WTC11 (cell line): ENCODE data around the gene CAPSL. TPM values are rescaled to one million over a fixed set of nuclear protein-coding genes. Genes with fewer than 3 reads are reported as not detected.

Experiments used
- ATAC-seq: fragments of 200-7000 bp; cut with Tn5 transposase; 2 replicates; pipeline ENCODE4 v1.10.0; 2021; ENCODE audit warnings: mild to moderate bottlenecking, moderate library complexity
- CTCF ChIA-PET: fragments of 300-600 bp; sonication (Branson Sonifier 250); formaldehyde crosslinking; loops from one replicate; lab custom pipeline; 2021; ENCODE audit warnings: antibody characterized with exemption; lab: Charles Lee
- POLR2A ChIA-PET: fragments of 350-600 bp; sonication (Branson Sonifier 250); formaldehyde crosslinking; loops from one replicate; lab custom pipeline; 2021; ENCODE audit warnings: antibody characterized with exemption; lab: Charles Lee
- DNase-seq: peaks from one replicate; pipeline ENCODE4 v3.0.0; 2021; ENCODE audit warnings: low spot score
- H3K27ac Mint-ChIP-seq: 2 replicates; pipeline ENCODE4 v1.8.0; 2021; ENCODE audit warnings: mixed read lengths
- H3K27me3 Mint-ChIP-seq: 2 replicates; pipeline ENCODE4 v1.8.0; 2021; ENCODE audit warnings: low read depth, mild to moderate bottlenecking, moderate library complexity, mixed read lengths
- H3K36me3 Mint-ChIP-seq: 2 replicates; pipeline ENCODE4 v1.8.0; 2021; ENCODE audit warnings: mixed read lengths
- H3K4me1 Mint-ChIP-seq: 2 replicates; pipeline ENCODE4 v1.8.0; 2022; ENCODE audit warnings: mixed read lengths
- H3K4me3 Mint-ChIP-seq: 2 replicates; pipeline ENCODE4 v1.8.0; 2021; ENCODE audit warnings: mild to moderate bottlenecking, moderate library complexity, mixed read lengths
- H3K9me3 Mint-ChIP-seq: 2 replicates; pipeline ENCODE4 v1.8.0; 2021; ENCODE audit warnings: mixed read lengths
- ARID4B ChIP-seq: sonication (generic); formaldehyde crosslinking; IDR thresholded peaks from 2 replicates; pipeline ENCODE4 v1.8.0; 2023; ENCODE audit warnings: missing genetic modification reagents, mild to moderate bottlenecking, borderline replicate concordance
- ATF3 ChIP-seq: sonication (generic); formaldehyde crosslinking; conservative IDR thresholded peaks from 2 replicates; pipeline ENCODE4 v1.8.1; 2022; ENCODE audit warnings: mild to moderate bottlenecking, missing genetic modification reagents
- E2F5 ChIP-seq: sonication (generic); formaldehyde crosslinking; IDR thresholded peaks from 2 replicates; pipeline ENCODE4 v1.8.1; 2022; ENCODE audit warnings: mild to moderate bottlenecking, moderate library complexity, missing genetic modification reagents
- FOXJ3 ChIP-seq: sonication (generic); formaldehyde crosslinking; IDR thresholded peaks from 2 replicates; pipeline ENCODE4 v1.9.0; 2021; ENCODE audit warnings: missing genetic modification reagents, mild to moderate bottlenecking, borderline replicate concordance
- GABPB1 ChIP-seq: sonication (generic); formaldehyde crosslinking; IDR thresholded peaks from 2 replicates; pipeline ENCODE4 v1.8.1; 2023; ENCODE audit warnings: mild to moderate bottlenecking, missing genetic modification reagents
- IRF2 ChIP-seq: sonication (generic); formaldehyde crosslinking; IDR thresholded peaks from 2 replicates; pipeline ENCODE4 v1.8.0; 2022; ENCODE audit warnings: low read depth, missing genetic modification reagents, borderline replicate concordance
- MLX ChIP-seq: sonication (generic); formaldehyde crosslinking; IDR thresholded peaks from 2 replicates; pipeline ENCODE4 v1.8.1; 2023; ENCODE audit warnings: mild to moderate bottlenecking, missing genetic modification reagents, moderate library complexity
- MXD4 ChIP-seq: fragments of 250-450 bp; sonication (Bioruptor Pico); IDR thresholded peaks from 2 replicates; pipeline ENCODE4 v1.8.0; 2021; ENCODE audit warnings: mild to moderate bottlenecking, moderate library complexity, borderline replicate concordance
- RELA ChIP-seq: sonication (generic); formaldehyde crosslinking; IDR thresholded peaks from 2 replicates; pipeline ENCODE4 v1.8.1; 2022; ENCODE audit warnings: missing genetic modification reagents, mild to moderate bottlenecking, borderline replicate concordance
- RORB ChIP-seq: fragments of 250-450 bp; sonication (Bioruptor Pico); IDR thresholded peaks from 2 replicates; pipeline ENCODE4 v1.9.0; 2021; ENCODE audit warnings: mild to moderate bottlenecking
- TCF7 ChIP-seq: sonication (generic); formaldehyde crosslinking; IDR thresholded peaks from 2 replicates; pipeline ENCODE4 v1.8.0; 2022; ENCODE audit warnings: mild to moderate bottlenecking, low read depth, missing genetic modification reagents, moderate library complexity
- USF1 ChIP-seq: sonication (generic); formaldehyde crosslinking; IDR thresholded peaks from 2 replicates; pipeline ENCODE4 v1.8.0; 2022; ENCODE audit warnings: mild to moderate bottlenecking, missing genetic modification reagents
- ZBTB21 ChIP-seq: sonication (generic); formaldehyde crosslinking; IDR thresholded peaks from 2 replicates; pipeline ENCODE4 v1.8.1; 2023; ENCODE audit warnings: mild to moderate bottlenecking, missing genetic modification reagents, borderline replicate concordance
- ZNF219 ChIP-seq: sonication (generic); formaldehyde crosslinking; IDR thresholded peaks from 2 replicates; pipeline ENCODE4 v1.8.0; 2023; ENCODE audit warnings: missing genetic modification reagents, mild to moderate bottlenecking, borderline replicate concordance
- ZNF416 ChIP-seq: fragments of 250-450 bp; sonication (Bioruptor Pico); IDR thresholded peaks from 2 replicates; pipeline ENCODE4 v1.9.0; 2021; ENCODE audit warnings: mild to moderate bottlenecking, inconsistent platforms
- ZNF425 ChIP-seq: fragments of 250-450 bp; sonication (Bioruptor Pico); conservative IDR thresholded peaks from 2 replicates; pipeline ENCODE4 v1.9.0; 2021; ENCODE audit warnings: mild to moderate bottlenecking
- ZNF671 ChIP-seq: fragments of 250-450 bp; sonication (Bioruptor Pico); IDR thresholded peaks from 2 replicates; pipeline ENCODE4 v1.8.0; 2021; ENCODE audit warnings: mild to moderate bottlenecking
- total RNA-seq: library from RNA; stranded (reverse); gene quantifications from 3 replicates; pipeline ENCODE4 v1.2.3, GENCODE V29; 2021
- TF ChIP-seq, protein P1 (sequence below): sonication (generic); formaldehyde crosslinking; IDR thresholded peaks from 2 replicates; pipeline ENCODE4 v1.8.0; 2022; ENCODE audit warnings: mild to moderate bottlenecking, missing genetic modification reagents
- TF ChIP-seq, protein P2 (sequence below): fragments of 250-450 bp; sonication (Bioruptor Pico); IDR thresholded peaks from 2 replicates; pipeline ENCODE4 v2.1.2; 2022; ENCODE audit warnings: mild to moderate bottlenecking, moderate library complexity

Gene CAPSL
- total RNA-seq, 1 experiment from 2014 or later, result not detected

DNA sequence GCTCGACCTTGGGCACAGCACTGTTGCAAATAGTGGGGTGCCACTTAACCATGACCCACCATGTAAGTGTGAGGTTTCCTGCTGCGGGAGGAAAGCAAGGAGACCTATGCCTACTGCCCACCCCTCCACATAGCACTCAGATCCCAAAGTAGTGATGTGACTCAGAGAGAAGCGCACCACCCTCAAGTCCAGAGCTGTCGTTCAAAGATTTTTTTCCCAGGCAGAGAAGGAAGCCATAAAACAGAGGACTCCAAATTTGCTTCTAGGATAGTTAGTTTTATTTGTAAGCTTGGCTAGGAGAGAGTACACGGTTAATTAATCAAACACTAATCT is 33.4 kb upstream of the CAPSL start (continued):
- no peak for TF ChIP-seq ARID4B (CRISPR knock-in tag)
- TF ChIP-seq ATF3 (CRISPR knock-in tag), result no peak
- TF ChIP-seq, protein P1, sequence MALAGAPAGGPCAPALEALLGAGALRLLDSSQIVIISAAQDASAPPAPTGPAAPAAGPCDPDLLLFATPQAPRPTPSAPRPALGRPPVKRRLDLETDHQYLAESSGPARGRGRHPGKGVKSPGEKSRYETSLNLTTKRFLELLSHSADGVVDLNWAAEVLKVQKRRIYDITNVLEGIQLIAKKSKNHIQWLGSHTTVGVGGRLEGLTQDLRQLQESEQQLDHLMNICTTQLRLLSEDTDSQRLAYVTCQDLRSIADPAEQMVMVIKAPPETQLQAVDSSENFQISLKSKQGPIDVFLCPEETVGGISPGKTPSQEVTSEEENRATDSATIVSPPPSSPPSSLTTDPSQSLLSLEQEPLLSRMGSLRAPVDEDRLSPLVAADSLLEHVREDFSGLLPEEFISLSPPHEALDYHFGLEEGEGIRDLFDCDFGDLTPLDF, result no peak
- no peak for TF ChIP-seq ZNF671
- no peak for TF ChIP-seq ZNF416 (CRISPR knock-in tag)
- TF ChIP-seq, protein P2, sequence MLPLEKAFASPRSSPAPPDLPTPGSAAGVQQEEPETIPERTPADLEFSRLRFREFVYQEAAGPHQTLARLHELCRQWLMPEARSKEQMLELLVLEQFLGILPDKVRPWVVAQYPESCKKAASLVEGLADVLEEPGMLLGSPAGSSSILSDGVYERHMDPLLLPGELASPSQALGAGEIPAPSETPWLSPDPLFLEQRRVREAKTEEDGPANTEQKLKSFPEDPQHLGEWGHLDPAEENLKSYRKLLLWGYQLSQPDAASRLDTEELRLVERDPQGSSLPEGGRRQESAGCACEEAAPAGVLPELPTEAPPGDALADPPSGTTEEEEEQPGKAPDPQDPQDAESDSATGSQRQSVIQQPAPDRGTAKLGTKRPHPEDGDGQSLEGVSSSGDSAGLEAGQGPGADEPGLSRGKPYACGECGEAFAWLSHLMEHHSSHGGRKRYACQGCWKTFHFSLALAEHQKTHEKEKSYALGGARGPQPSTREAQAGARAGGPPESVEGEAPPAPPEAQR (CRISPR knock-in tag), result no peak
- no peak for TF ChIP-seq RORB (CRISPR knock-in tag)
- no peak for TF ChIP-seq ZNF425 (CRISPR knock-in tag)
- TF ChIP-seq E2F5 (CRISPR knock-in tag), result no peak
- TF ChIP-seq MXD4 (CRISPR knock-in tag), result no peak
- no peak for TF ChIP-seq ZBTB21
- no peak for TF ChIP-seq IRF2 (CRISPR knock-in tag)
- no peak for TF ChIP-seq ZNF219 (CRISPR knock-in tag)
- TF ChIP-seq USF1, result no peak

- ChIA-PET CTCF (interaction anchor here (2.6 kb wide), 1 partner anchor 8 kb away, joined by 7 read pairs; no protein-coding TSS in a partner anchor), POLR2A (no interaction called here)
- H3K27ac Mint-ChIP-seq, result no peak overlapping the region
- no peaks in the 10 kb centered on the region for H3K4me1 Mint-ChIP-seq
- no peak overlapping the region for H3K4me3 Mint-ChIP-seq
- peaks cover 12% of the 10 kb centered on the region for H3K27me3 Mint-ChIP-seq
- DNase-seq (no peak), ATAC-seq (no peak)
- H3K9me3 Mint-ChIP-seq, result peaks cover 36% of the 10 kb centered on the region
- peaks cover 8% of the 10 kb centered on the region for H3K36me3 Mint-ChIP-seq
- TF ChIP-seq USF1 (no peak), TCF7 (no peak), FOXJ3 (CRISPR knock-in tag) (no peak), RELA (CRISPR knock-in tag) (no peak), MLX (CRISPR knock-in tag) (no peak), GABPB1 (CRISPR knock-in tag) (no peak)
- TF ChIP-seq, protein P2 (CRISPR knock-in tag), result no peak
- TF ChIP-seq, protein P1, result no peak
Measured at GRCh38 chr5:35971186-35971877, 32.9 kb upstream of the CAPSL start.
